GM18873 (cell line): ENCODE results near the gene C2orf76.

ENCODE experiments used
- ATAC-seq: cut with Tn5 transposase; IDR thresholded peaks from one replicate; pipeline ENCODE4 v1.9.1; 2021; ENCODE audit warnings: mild to moderate bottlenecking, moderate library complexity, moderate number of reproducible peaks; ENCODE audit not compliant: unreplicated experiment, low FRiP score

The C2orf76 gene

GRCh38 chr2:119267604-119268003, 99.0 kb downstream of the C2orf76 start:
- no peak for ATAC-seq

GRCh38 chr2:119266091-119266589, 100.5 kb downstream of the C2orf76 start:
- no peak for ATAC-seq

DNA sequence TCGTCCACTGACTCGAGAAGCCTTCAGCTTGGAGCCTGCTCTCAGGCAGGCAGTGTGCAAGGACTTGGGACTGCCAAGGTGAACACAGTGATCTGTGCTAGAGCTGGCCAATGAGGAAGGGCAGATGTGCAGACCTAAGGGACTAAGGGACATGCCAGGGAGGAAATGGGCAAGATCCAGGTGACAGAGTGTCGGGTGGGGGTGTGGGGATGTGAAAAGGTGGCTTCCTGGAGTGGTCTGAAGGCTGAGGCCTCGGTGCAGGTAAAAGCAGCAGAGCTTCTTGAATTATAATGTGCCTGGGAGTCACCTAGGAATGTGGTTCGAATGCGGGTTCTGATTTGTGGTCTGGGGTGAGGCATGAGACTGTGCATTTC, 101.0 kb downstream of the C2orf76 start:
- no peak for ATAC-seq

DNA sequence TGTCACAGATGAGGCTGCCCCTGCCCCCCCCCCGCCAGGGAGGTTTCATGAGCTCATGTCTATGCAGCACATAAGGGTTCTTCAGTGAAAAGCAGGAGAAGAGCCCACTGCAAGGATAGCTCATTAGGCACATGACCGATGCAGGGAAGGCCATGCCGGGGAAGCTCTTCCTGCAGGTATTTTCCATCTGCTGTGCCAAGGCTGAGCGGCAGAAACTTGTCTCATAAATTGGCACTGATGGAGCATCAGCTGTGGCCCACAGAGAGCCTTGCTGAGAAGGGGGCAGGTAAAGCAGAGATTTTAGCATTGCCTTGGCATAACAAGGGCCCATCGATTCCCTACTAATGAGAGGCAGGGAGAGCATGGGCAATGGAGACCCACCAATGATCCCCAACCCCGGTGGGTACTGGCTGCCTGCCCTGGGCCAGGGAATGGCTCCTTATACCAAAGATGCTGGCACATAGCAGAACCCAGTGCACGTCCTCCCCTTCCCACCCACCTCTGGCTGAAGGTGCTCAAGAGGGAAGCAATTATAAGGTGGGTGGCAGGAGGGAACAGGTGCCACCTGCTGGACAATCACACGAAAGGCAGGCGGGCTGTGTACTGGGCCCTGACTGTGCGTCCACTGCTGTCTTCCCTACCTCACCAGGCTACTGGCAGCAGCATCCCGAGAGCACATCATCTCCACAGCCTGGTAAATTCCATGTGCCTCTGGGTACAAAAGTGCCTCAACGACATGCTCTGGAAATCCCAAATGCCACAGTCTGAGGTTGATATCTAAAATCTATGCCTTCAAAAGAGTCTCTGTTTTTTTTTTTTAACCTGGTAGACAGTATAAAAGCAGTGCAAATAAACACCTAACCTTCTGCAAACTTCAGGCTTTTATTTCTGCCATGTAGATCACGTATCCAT, 101.6 kb downstream of the C2orf76 start:
- ATAC-seq, result peak; percentile 87

- ATAC-seq, result no peak
Observed at GRCh38 chr2:119263656-119264055, 103.0 kb downstream of the C2orf76 start.

GRCh38 chr2:119263025-119263424, 103.6 kb downstream of the C2orf76 start:
- ATAC-seq, result no peak

GRCh38 chr2:119261493-119262225, 105.0 kb downstream of the C2orf76 start:
- no peak for ATAC-seq

GRCh38 chr2:119260646-119261492, 105.8 kb downstream of the C2orf76 start:
- ATAC-seq, result no peak

DNA sequence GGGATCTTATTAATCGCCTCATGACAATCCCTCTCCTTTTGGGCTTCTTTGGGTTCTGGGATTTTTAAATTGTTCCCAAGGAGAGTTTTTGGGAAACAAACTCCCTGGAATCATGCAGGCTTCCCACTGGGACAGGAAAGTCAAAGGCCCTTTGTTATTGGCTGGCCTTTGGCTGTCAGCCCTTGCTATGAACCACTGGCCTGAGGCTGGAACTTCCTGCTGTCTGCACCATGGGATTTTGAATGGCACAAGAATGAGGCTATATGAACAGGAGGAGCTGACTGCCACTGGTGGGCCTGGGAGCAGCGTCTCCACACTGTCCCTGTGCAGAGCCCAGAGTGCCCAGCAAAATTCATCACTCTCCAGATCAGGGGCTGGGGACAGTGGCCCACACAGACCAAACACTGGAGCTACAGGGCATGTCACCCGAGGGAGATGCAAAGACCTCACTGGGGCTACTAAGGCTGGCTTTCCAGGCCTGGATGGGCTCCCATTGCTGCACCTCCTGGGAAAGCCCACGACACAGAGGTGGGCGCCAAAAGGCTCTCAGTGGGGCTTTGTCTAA, 107.3 kb downstream of the C2orf76 start:
- ATAC-seq, result no peak

DNA sequence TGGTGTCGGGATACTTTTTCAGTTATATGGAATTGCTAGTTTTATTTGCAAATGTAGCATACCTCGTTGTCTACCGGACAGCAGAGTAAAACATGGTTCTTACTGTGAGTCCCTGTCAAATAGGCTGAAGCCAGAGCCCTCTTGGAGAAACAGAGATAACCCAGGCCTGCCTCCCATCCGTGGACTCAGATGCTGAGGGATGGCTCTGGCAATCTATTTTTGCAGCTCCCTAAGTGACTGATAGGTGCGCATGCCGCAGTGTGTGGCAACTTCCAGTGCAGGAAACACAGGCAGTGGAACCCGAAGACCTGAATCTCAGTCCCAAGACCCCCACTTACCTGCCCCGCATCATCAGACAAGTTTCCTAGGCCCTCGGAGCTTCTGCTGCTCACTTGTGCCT, 109.4 kb downstream of the C2orf76 start:
- no peak for ATAC-seq

DNA sequence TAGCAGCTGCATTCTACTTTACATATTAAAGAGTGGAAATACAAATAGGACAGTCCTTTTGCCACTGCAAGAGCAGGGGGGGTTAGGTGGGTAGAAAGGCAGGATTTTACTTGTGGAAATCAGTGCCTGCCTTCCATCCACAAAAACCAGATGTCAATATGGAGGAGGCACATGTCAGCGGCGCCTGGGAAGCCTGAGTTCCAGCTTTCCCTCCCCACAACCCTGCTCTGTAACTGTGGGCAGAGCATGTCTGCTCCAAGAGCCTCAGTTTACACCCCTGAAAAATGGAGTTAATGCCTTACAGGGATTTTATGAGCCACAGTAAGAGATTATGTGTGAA, 110.1 kb downstream of the C2orf76 start:
- ATAC-seq, result no peak

- no peak for ATAC-seq
Observed at GRCh38 chr2:119255760-119256581, 110.7 kb downstream of the C2orf76 start.

GRCh38 chr2:119254601-119255080, 112.0 kb downstream of the C2orf76 start:
- ATAC-seq, result no peak

DNA sequence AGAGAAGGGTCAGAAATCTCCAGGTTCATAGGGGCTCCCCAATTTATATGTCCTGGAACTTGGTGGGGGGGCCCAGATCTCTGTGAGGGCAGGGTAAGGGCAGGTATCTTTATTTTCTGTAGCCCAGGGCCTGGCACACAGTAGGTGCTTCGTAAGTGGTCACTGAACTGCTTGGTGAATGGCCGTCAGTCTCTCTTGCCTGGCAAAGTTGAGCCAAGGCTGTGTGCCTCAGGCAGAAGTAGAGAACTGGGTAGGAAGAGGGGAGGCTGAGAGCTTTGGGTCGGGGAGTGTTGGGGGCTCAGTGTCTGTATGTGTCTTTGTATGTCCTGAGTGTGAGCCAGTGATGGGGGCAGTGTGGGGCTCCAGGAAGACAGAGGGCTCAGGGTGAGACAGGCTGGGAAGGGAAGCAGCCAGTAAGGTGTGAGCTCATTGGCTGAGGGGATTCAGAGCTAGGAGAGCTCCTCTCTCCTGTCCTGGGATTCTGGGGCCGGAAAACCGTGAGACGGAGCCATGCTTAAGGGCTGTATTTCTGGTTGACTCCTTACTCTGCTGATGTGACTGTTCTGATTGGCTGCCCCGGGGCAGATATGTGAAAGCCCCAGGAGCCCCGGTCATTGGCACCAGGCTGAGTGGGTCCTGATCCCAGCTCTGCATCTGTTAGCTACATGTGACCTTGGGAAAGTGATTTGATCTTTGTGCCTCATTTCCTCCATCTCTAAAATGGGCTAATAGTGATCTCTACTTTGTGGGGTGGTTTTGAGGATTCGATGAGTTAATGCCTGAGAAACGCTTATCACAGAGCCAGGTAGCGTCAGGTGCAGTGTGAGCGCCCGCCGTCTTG, 112.7 kb downstream of the C2orf76 start:
- ATAC-seq, result no peak

GRCh38 chr2:119253114-119253702, 113.4 kb downstream of the C2orf76 start:
- no peak for ATAC-seq
